PFSK-1 (cell line): ENCODE measurements around the gene CCDC92B.

Experiments
- FOXP2 ChIP-seq: optimal IDR thresholded peaks from 2 replicates; pipeline ENCODE3; 2011; ENCODE audit warnings: borderline replicate concordance, control low read depth, inconsistent platforms; ENCODE audit not compliant: insufficient read depth; ENCODE audit errors: extremely low read length, extremely low read depth
- POLR2AphosphoS5 ChIP-seq: IDR thresholded peaks from 2 replicates; pipeline ENCODE4 v1.6.1; 2012; ENCODE audit warnings: low read depth, mild to moderate bottlenecking, control low read depth, low read length, moderate library complexity
- SIN3A ChIP-seq: IDR thresholded peaks from 2 replicates; pipeline ENCODE4 v1.6.1; 2012; ENCODE audit warnings: mild to moderate bottlenecking, low read length, moderate library complexity, borderline replicate concordance; ENCODE audit not compliant: insufficient read depth
- TAF1 ChIP-seq: IDR thresholded peaks from 2 replicates; pipeline ENCODE4 v1.6.1; 2012; ENCODE audit warnings: low read length, control low read depth, borderline replicate concordance; ENCODE audit not compliant: insufficient read depth
- TF ChIP-seq, protein P1 (sequence below), 2 experiments: IDR thresholded peaks; 2 replicates each; pipeline versions ENCODE4 v1.6.1 to v1.8.0; 2011 to 2012; ENCODE audit warnings: low read depth in 2 of 2, low read length in 2 of 2, control low read depth in 1 of 2, inconsistent platforms in 1 of 2, mild to moderate bottlenecking in 1 of 2, moderate library complexity in 1 of 2; ENCODE audit not compliant: insufficient read depth in 1 of 2

Gene CCDC92B

DNA sequence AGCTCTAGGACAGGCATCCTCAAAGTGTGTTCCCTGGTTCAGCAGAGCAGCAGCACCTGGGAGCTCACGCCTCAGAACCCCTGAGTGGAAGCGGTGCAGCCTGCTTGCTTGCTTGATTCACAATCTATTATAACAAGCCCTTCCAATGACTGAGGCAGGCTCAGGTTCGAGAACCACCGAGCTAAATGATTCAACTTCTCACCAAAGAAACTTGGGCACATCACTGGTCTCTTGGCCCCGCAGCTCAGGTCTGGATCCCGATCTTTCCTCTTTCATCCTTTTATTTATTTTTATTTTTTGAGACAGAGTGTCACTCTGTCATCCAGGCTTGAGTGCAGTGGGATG, 62.4 kb downstream of the CCDC92B start:
- TF ChIP-seq TAF1 (no peak), SIN3A (no peak; the same call in 1 of the 2 replicates), POLR2AphosphoS5 (no peak), FOXP2 (no peak)
- TF ChIP-seq, protein P1, sequence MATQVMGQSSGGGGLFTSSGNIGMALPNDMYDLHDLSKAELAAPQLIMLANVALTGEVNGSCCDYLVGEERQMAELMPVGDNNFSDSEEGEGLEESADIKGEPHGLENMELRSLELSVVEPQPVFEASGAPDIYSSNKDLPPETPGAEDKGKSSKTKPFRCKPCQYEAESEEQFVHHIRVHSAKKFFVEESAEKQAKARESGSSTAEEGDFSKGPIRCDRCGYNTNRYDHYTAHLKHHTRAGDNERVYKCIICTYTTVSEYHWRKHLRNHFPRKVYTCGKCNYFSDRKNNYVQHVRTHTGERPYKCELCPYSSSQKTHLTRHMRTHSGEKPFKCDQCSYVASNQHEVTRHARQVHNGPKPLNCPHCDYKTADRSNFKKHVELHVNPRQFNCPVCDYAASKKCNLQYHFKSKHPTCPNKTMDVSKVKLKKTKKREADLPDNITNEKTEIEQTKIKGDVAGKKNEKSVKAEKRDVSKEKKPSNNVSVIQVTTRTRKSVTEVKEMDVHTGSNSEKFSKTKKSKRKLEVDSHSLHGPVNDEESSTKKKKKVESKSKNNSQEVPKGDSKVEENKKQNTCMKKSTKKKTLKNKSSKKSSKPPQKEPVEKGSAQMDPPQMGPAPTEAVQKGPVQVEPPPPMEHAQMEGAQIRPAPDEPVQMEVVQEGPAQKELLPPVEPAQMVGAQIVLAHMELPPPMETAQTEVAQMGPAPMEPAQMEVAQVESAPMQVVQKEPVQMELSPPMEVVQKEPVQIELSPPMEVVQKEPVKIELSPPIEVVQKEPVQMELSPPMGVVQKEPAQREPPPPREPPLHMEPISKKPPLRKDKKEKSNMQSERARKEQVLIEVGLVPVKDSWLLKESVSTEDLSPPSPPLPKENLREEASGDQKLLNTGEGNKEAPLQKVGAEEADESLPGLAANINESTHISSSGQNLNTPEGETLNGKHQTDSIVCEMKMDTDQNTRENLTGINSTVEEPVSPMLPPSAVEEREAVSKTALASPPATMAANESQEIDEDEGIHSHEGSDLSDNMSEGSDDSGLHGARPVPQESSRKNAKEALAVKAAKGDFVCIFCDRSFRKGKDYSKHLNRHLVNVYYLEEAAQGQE (IDR thresholded peaks at IDR 0.05; ENCODE audit: insufficient read depth in 1 of 2, low read depth in 2 of 2, low read length in 2 of 2) = no peak

DNA sequence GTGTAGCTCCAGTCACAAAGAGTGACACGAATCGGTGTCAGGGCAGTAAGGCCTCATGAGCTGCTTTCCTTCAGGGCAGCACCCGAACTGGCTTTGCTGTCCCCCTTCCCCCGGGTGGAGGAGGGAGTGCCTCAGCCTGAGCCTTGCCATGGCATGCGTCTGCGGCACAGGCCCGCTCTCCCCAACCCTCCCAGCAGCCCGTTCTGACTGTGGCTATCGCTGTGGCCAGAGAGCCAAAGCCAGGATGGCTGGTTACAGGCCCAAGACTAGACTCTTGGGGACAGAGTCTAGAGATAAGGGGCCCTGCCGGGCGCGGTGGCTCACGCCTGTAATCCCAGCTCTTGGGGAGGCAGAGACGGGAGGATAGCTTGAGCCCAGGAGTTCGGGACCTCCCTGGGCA, 63.8 kb downstream of the CCDC92B start:
- no peak for TF ChIP-seq SIN3A
- TF ChIP-seq TAF1 = no peak
- TF ChIP-seq, protein P1 (IDR thresholded peaks at IDR 0.05; ENCODE audit: insufficient read depth in 1 of 2, low read depth in 2 of 2, low read length in 2 of 2) = no peak
- no peak for TF ChIP-seq FOXP2
- TF ChIP-seq POLR2AphosphoS5 = no peak

DNA sequence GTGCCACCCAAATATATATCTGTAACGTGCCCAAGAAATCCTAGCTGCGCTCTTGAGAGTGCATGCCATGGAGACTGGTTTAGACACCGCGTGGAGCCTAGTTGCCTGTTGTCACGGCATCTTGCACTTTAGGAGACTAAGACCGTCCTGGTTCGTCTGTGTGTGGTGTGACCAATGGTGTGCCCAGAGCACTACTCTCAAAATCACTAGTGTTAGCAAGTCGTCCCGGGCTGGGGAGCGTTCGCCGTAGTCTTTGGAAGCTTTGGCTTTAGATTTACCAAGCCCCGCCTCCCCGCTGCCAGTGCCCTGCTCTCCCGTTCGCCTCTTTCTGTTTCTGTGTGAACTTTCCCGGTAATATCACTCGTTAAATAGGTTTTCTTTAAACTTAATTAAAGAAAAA, 64.9 kb downstream of the CCDC92B start:
- no peak for TF ChIP-seq POLR2AphosphoS5

DNA sequence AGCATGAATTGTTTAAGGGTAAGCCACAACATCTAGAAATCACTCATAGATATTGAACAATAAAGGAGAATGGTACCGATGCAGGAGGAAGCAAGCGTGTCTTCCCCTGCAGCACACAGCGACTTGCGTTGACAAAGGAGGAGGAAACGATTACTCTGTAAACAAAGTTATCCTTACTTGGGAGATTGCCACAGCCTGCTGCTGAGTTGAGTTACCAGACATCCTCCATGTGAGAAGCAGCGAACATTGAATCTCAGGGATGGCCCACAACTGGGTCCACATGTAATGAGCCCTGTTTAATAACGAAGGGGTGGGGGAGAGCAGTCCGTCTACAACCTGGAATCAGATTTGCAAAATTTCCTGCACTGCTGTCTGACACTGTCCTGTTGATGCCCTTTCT, 65.5 kb downstream of the CCDC92B start:
- TF ChIP-seq TAF1 (no peak), FOXP2 (peak; percentile 74), SIN3A (no peak)
- TF ChIP-seq, protein P1 (IDR thresholded peaks at IDR 0.05; ENCODE audit: insufficient read depth in 1 of 2, low read depth in 2 of 2, low read length in 2 of 2) = no peak

DNA sequence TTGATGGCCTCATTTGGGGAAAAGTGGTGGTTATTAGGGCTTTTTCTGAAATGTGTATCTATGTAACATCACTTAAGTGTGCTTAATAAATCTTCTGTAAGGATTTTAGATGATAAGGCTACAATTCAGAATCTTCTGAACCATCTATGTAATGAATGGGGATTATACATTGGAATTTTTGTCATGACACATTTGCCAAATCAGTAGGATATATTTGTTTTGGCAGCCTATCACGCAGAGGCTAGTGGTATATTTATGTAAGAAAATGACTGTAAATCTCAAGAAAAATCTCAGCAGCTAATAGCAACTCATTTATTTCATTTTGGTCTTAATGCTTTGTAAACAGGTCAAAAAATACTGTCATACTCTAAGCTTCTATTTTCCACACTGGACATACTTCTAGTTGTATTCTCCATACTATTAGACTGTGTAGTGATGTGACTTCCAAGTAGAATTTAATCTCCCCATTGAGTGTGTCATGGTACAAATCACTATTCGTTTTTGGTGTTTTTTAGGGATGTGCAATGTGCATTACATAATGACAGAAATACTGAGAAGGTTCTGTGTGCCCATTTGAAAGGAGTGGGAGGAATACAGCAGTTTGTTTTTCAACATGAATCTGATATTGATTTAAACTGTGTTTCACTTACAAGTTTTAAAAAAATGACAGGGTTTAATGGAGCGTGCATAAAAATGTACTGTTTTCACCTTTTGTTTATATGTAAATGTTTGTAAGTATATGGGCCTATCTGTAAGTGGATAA, 67.1 kb downstream of the CCDC92B start:
- no peak for TF ChIP-seq FOXP2
- TF ChIP-seq, protein P1 (IDR thresholded peaks at IDR 0.05; ENCODE audit: insufficient read depth in 1 of 2, low read depth in 2 of 2, low read length in 2 of 2) = no peak
- TF ChIP-seq SIN3A = no peak
- no peak for TF ChIP-seq TAF1
- no peak for TF ChIP-seq POLR2AphosphoS5
